AG09309 (cell line): ENCODE measurements around the gene SLC23A1.

ENCODE experiments used
- DNase-seq: peaks from one replicate; pipeline ENCODE4 v3.0.0-alpha.2; 2010; ENCODE audit warnings: low read depth
- H3K4me3 ChIP-seq: 2 replicates; pipeline ENCODE4 v1.5.1; 2011; ENCODE audit warnings: mild to moderate bottlenecking, low read depth, low read length, moderate library complexity; ENCODE audit not compliant: control insufficient read depth
- TF ChIP-seq, protein P1 (sequence below): IDR thresholded peaks from 2 replicates; pipeline ENCODE4 v1.5.1; 2011; ENCODE audit warnings: mild to moderate bottlenecking, low read depth, low read length, inconsistent platforms; ENCODE audit not compliant: insufficient read depth, control insufficient read depth; ENCODE audit errors: missing control alignments

SLC23A1 gene

DNA sequence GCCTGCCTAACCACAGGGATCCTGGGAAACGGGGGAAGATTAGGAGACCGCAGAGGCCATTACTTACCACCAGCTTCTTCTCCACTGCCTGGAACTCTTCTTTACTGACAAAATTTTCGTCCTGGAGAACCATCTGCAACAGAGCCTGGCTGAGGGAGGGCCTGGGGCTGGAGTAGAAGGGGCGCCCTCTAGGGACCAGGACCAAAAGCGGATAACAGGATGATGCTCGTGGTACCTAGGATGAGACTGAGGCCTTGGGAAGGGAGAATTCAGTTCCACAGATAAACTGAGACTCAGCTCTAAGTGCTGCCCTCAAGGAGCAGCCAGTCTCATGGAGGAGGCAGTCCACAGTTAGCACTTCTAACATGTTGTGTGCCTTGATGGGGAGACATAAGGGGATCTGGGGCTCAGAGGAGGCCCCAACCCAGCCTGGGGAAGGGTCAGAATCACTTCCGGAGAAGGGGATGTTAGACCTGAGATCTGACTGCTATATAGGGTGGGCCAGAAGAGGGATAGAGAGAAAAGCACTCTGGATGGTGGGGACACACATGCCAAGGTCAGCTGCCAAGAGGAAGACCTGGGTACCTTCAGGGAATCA lies 19.6 kb upstream of the SLC23A1 start:
- no peak for DNase-seq
- H3K4me3 ChIP-seq = no peak overlapping the region
- TF ChIP-seq, protein P1, sequence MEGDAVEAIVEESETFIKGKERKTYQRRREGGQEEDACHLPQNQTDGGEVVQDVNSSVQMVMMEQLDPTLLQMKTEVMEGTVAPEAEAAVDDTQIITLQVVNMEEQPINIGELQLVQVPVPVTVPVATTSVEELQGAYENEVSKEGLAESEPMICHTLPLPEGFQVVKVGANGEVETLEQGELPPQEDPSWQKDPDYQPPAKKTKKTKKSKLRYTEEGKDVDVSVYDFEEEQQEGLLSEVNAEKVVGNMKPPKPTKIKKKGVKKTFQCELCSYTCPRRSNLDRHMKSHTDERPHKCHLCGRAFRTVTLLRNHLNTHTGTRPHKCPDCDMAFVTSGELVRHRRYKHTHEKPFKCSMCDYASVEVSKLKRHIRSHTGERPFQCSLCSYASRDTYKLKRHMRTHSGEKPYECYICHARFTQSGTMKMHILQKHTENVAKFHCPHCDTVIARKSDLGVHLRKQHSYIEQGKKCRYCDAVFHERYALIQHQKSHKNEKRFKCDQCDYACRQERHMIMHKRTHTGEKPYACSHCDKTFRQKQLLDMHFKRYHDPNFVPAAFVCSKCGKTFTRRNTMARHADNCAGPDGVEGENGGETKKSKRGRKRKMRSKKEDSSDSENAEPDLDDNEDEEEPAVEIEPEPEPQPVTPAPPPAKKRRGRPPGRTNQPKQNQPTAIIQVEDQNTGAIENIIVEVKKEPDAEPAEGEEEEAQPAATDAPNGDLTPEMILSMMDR = peak; percentile 47

DNA sequence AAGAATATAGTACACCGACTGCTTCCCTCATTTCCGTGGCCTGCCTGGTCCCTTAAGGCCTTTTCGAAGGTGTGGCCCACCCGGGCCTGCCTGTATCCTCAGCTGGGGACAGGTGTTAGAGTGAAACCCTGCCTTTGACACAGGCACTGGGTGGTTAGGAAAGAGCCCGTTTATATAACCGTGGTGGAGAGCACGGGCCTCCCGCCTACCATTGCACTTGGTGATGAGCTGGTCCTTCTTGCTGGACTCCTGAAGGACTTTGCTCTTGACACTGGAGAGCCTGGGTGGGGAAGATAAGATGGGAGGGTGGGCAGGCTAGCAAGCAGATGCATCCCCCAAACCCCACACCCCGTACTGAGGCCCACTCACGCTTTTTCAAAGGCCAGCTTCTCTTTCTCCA lies 18.4 kb upstream of the SLC23A1 start:
- no peak overlapping the region for H3K4me3 ChIP-seq
- DNase-seq = no peak
- TF ChIP-seq, protein P1 = no peak

DNA sequence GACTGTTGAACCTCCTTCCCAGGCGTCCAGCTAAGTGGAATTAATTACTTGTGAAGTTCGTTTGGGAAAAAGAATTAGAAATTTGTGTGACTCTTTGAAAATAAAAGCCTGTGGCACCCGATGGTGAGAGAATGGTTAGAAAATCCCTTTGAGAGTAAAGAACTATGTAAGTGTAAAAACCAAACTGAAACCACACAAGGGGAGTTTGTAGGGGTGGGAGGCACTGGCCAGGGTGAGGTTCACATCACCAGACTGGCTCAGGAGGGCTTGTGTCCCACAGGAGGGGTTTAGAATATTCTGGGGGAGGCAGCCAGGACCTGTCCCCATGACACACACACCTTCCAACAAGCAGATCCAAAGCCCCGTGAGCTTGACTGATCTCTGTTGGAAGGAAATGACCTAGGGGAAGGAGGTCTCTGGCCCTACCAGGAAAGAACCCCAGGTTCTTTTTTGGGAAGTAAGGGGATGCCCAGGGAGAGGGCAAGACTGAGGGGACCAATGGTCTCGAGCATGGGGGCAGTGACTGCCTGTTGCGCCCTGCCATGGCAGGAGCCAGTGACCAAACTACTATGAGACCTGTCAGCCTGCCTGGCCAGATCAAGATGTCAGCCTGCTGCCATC lies 16.5 kb upstream of the SLC23A1 start:
- H3K4me3 ChIP-seq = no peak overlapping the region
- TF ChIP-seq, protein P1 = no peak
- DNase-seq = no peak

DNA sequence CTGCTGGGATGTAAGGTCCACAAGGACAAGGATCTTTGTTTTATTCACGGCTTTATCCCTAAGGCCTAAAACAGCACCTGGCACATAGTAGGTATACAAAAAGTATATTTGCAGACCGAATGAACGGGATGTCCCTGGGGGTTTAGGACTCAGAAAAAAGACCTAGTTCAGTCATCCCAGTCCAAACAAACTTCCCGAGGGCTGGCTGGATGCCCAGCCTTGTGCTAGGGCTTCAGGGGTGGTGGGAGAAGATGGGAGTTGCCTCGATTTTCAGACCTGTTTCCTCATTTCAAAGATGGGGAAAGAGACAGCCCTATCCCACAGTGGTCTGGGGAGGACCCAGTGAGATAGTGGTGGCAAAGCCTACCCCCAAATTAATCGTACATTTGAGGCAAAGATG lies 14.8 kb upstream of the SLC23A1 start:
- no peak overlapping the region for H3K4me3 ChIP-seq
- TF ChIP-seq, protein P1 = no peak
- DNase-seq = no peak

DNA sequence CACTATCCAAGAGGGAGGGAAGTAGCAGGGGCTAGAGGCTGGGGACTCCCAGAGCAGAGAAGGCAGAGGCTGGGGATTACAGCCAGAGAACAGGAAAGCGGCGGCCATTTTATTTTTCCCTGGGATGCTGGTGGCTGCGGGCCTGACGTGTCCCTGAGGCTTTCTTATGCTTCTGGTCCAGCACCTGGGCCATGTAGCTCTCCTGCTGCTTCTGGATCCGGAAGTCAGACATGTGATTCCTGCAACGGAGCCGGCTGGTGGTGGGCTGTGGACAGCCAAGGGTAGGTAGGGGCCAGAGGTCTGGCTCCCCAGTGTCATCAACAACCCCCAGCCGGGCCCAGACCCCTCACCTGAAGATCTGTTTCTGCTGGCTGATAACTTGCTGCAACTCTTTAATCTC lies 13.6 kb upstream of the SLC23A1 start:
- H3K4me3 ChIP-seq = no peak overlapping the region
- DNase-seq = no peak
- TF ChIP-seq, protein P1 = no peak

DNA sequence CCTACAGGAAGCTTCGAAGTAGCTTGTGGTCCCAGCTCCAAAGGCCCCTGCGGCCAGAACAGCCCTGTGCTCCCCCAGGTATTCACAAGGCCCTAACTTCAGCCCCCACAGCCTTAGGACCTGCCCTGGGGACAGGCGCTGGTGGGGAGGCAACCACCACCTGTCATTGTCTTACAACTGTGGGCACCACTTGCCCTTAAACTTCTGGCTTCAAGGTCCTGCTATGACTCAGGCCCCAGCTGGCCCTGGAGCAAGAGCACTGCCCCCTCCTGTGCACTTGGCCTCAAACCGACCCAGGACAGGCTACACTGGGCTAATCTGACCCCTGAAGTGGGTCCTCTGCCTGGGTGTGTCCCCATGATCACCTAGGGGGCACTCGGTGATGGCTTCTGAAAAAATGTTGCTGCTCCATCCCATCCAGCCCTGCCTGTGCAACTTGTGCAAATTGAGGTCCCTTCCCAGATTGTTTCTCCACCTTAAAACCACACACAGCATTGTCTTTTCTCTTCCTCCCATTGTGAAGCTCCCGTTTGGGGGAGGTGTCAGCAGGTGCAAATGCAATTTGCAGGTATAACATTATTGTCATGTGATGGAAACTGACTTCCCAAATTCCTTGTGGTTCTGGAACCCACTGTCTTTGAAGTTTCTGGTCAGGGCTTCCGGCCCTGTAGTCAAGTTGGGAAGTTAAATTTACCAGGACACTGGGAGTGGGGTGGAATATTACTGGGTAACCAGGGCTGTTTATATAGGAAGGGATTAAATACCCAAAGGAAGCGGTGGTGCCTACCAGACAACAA lies 12.9 kb upstream of the SLC23A1 start:
- TF ChIP-seq, protein P1 = no peak
- no peak overlapping the region for H3K4me3 ChIP-seq
- no peak for DNase-seq
